ENCODE measurements around the gene SAMMSON.

GRCh38 chr3:70057426-70057825 lies 57.9 kb downstream of the SAMMSON start:
- TF ChIP-seq CTCF (IDR thresholded peaks at IDR 0.05): no peak
- TF ChIP-seq POLR2A (IDR thresholded peaks at IDR 0.05): no peak
